ENCODE data around the gene LRRC75B. TPM values are rescaled to one million over a fixed set of nuclear protein-coding genes. Genes with fewer than 3 reads are reported as not detected.
"Not testable (repeated sequence)": the region's sequence is repeated elsewhere in the genome, so short reads cannot be mapped to it uniquely, and the experiment has no call there.

LRRC75B gene
- total RNA-seq, 1 donor = 3.9 TPM

DNA sequence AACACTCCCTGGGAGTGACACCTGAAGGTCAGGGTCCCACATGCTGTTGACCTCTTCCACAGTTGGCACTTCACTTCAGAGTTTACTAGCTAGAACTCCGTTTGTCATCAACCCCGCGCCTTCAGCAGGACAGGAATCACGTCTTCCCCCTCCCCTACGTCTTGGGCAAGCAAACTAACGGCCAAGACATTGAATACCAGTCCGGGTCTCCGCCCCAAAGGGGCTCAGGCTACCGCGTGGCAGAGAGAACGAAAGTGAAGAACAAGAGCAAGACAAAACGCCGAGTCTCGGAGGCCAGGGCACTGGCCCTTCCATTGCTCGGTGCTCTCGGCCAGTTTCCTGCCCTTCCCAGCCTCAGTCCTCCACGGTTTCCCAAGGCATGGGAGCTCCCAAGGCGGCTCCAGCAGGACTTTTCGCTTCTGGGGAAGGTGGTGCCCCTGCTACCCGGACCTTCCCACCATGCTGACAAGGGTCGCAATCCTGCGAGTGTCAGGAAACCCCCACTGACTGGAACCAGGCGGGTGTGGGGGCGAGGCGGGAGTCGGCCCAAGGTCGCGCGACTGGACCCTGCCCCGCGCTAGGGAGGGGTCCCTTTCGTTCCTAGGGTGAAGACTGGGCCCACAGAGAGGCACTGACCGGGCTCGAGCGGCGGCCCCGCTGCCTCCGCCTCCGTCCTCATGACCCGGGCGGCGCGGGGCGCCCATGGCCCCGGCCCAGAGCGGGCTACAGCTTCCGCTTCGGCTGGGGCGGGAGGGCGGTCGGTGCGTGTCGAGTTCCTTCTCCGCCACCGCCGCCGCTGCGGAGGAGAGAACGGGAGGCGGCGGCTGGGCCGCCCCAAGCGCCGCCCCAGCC is 38.3 kb downstream of the LRRC75B start, which contains the start of gene GUCD1:
Gene GUCD1 (minus strand): TSS at position 826 of the 852 bp plus-strand sequence. CDS start 147 bp downstream, at position 679.
- peak within 1 kb of the TSS; percentile 100 for H3K4me3 ChIP-seq (ENCODE audit: low read depth, low read length)
- TF ChIP-seq, protein P1, sequence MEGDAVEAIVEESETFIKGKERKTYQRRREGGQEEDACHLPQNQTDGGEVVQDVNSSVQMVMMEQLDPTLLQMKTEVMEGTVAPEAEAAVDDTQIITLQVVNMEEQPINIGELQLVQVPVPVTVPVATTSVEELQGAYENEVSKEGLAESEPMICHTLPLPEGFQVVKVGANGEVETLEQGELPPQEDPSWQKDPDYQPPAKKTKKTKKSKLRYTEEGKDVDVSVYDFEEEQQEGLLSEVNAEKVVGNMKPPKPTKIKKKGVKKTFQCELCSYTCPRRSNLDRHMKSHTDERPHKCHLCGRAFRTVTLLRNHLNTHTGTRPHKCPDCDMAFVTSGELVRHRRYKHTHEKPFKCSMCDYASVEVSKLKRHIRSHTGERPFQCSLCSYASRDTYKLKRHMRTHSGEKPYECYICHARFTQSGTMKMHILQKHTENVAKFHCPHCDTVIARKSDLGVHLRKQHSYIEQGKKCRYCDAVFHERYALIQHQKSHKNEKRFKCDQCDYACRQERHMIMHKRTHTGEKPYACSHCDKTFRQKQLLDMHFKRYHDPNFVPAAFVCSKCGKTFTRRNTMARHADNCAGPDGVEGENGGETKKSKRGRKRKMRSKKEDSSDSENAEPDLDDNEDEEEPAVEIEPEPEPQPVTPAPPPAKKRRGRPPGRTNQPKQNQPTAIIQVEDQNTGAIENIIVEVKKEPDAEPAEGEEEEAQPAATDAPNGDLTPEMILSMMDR (IDR thresholded peaks at IDR 0.05; ENCODE audit: insufficient read depth, low read depth, low read length) = no peak
- peak; percentile 64 for DNase-seq (ENCODE audit: low read depth)

DNA sequence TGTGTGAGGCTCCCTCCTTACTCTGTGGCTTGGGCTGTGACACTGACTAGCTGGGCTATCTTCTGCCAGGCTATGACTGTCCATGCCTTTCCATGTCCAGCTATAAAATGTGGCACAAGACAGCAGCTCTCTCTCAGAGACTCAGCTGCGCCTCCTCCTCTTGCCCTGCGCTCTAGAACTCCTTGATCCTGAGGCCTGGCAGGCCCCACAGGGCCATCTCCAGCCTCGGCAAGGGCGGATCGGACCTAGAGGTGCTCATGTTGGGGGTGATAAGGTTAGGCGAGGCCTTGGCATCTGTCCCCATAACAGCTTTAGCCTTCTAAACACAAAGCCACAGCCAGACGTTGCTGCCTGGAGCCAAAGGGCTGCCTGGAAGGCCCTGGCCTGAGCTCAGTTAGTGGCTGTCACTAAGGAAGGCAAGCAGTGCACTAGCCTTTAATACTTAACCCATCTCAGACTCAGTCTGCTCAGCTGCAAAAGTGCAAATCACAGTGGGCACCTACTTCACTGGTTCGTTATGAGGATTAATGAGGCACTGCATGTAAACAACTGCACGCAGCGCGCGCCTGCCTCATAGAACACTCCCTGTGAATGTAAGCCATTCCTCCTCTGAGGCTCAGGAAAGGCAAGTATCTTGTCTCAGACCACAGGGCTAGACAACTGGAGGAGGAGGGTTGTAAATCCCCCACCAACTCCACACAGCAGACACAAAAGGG is 39.1 kb downstream of the LRRC75B start:
- DNase-seq (ENCODE audit: low read depth) = peak; percentile 51
- TF ChIP-seq, protein P1 (IDR thresholded peaks at IDR 0.05; ENCODE audit: insufficient read depth, low read depth, low read length) = no peak
- peak overlapping the region; percentile 89 for H3K4me3 ChIP-seq (ENCODE audit: low read depth, low read length)

DNA sequence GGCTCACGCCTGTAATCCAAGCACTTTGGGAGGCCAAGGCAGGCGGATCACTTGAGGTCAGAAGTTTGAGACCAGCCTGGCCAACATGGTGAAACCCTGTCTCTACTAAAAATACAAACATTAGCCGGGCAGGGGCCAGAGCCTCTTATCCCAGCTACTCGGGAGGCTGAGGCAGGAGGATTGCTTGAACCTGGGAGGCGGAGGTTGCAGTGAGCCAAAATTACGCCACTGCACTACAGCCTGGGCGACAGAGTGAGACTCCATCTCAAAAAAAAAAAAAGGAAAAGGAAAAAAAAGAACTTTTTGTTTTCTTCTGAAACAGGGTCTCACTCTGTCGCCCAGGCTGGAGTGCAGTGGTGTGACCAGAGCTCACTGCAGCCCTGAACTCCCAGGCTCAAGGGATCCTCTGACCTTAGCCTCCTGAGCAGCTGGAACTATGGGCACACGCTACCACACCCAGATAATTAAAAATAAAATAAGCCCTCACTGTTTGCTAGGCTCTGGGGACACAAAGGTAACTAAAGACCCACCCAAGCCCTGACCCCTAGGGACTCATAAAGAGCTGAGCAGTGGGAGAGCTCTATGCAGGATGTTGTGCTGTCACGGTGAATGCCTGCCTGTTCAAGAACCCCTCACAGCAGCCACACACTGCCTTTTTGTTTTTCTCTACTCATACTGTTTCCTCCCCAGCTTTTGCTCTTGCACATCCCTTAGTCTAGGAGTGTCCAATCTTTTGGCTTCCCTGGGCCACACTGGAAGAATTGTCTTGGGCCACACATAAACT is 40.2 kb downstream of the LRRC75B start:
- not testable (repeated sequence) for H3K4me3 ChIP-seq (ENCODE audit: low read depth, low read length); DNase-seq (ENCODE audit: low read depth)

DNA sequence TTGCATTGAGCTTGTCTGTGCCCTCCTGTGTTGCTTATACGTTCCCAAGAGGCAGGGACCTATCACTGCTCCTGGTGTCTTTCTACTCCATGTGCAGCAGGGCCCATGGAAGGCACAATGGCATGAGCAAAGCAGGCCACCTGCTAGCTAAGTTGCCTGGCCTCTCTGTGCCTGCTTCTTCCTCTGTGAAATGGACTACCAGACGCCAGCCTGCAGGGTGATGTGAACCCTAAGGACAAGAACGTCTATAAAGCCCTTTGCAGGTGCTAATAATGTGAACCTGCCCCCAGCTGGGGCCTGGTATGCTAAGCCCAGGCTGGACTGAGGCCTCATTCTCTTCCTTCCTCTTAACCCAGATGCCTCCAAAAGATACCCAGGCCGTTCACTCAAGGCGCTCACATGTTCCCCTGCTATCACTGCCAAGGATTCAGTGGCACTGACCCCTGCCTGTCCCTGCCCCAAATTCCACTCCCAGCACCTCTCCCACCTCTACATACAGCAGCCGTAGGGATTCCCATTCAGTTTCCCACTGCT is 41.9 kb downstream of the LRRC75B start:
- no peak overlapping the region for H3K4me3 ChIP-seq (ENCODE audit: low read depth, low read length)
- DNase-seq (ENCODE audit: low read depth) = no peak
- TF ChIP-seq, protein P1 (IDR thresholded peaks at IDR 0.05; ENCODE audit: insufficient read depth, low read depth, low read length) = no peak

DNA sequence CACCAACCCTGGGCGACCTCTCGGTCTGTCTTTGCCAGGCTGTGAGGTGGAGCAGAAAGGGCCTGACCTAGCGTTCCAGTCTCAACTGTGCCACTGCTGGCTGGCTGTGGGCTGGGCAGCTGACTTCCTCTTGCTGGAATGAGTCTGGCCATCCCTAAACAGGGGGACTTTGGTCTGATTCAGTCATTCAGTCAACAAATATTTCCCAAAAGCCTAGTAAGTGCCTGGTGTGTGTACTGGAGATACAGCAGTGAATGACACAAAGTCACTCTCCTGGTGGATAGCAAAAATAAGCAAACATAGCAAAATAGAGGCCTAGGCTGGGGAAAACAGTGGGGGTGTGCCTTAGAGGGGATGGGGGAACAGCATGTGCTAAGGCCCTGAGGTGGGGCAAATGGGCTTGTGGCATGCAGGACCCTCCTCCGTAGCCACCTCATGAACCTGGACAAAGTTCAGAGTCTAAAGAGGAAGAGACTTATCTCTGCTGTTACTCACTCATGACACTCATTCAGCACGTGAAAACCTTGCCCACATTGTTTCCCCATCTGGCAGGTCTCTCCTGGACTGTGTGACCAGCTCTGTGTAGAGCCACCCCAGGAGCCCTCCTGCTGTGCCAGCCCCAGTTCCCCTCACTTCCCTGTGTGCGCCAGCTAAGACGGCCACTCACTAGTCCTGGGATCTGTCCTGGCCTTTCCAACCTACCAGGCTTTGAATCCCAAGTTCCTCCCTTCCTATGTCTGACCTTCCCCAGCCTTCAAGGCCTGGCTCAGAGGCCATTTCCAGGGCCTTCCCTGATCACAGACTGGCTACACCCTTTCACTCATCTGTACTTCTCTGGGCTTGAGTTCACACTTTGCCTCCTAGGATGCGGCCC is 42.6 kb downstream of the LRRC75B start:
- H3K4me3 ChIP-seq (ENCODE audit: low read depth, low read length) = no peak overlapping the region
- TF ChIP-seq, protein P1 (IDR thresholded peaks at IDR 0.05; ENCODE audit: insufficient read depth, low read depth, low read length) = no peak
- no peak for DNase-seq (ENCODE audit: low read depth)

DNA sequence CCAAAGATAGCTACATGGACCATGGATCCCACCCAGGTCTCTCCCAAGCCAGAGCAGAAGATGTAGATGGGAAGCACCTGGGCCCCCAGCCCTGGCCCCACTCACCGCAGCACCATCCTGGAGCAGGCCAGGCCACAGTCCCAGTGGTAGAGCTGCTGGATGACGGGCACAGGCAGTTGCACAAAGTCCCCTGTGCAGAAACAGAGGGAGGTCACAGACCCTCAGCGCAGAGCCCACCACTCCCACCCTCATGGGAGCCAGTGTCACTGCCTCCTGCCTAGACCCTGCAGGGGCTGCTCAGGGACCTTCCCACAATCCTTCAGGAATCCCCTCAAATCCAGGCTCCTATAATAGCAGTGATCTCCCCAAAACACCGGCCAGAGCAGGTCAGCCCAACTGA is 44.1 kb downstream of the LRRC75B start:
- TF ChIP-seq, protein P1 (IDR thresholded peaks at IDR 0.05; ENCODE audit: insufficient read depth, low read depth, low read length) = no peak
- DNase-seq (ENCODE audit: low read depth) = no peak
- H3K4me3 ChIP-seq (ENCODE audit: low read depth, low read length) = no peak overlapping the region
